OCI-LY7 (cell line): Measurements from ENCODE around the gene CNTNAP4. TPM values are rescaled to one million over a fixed set of nuclear protein-coding genes. Genes with fewer than 3 reads are reported as not detected.

Experiments used
- BruUV-seq: library from RNA; stranded (reverse); fragments of 400-500 nt; replicated peaks from 2 replicates; lab custom pipeline; 2021; lab: Mats Ljungman, UMichigan
- CTCF ChIA-PET: fragments of 300-600 bp; sonication (Branson Sonifier 250); formaldehyde crosslinking; loops from one replicate; lab custom pipeline; 2022; ENCODE audit warnings: antibody characterized with exemption; ENCODE audit not compliant: unreplicated experiment; lab: Charles Lee
- POLR2A ChIA-PET: fragments of 300-600 bp; sonication (Branson Sonifier 250); formaldehyde crosslinking; loops from one replicate; lab custom pipeline; 2022; ENCODE audit warnings: antibody characterized with exemption; lab: Charles Lee
- DNase-seq: peaks from one replicate; pipeline ENCODE4 v3.0.0-alpha.2; 2015; ENCODE audit warnings: low spot score
- H2AFZ ChIP-seq: fragments of 200-600 bp; sonication (generic), shearing (Covaris generic); 2 replicates; pipeline ENCODE4 v1.6.1; 2014; ENCODE audit warnings: mild to moderate bottlenecking, antibody characterized with exemption, low read length, moderate library complexity
- H3K27ac ChIP-seq: fragments of 200-600 bp; sonication (generic); 2 replicates; pipeline ENCODE4 v1.5.1; 2014; ENCODE audit warnings: mixed run types, low read depth, mild to moderate bottlenecking, moderate library complexity, low read length, inconsistent platforms; ENCODE audit not compliant: poor library complexity, severe bottlenecking
- H3K36me3 ChIP-seq: fragments of 200-600 bp; sonication (generic); 2 replicates; pipeline ENCODE4 v1.6.1; 2014; ENCODE audit warnings: mild to moderate bottlenecking, antibody characterized with exemption, low read length, moderate library complexity, mixed read lengths; ENCODE audit not compliant: insufficient read depth
- H3K4me1 ChIP-seq: fragments of 200-600 bp; sonication (generic); 2 replicates; pipeline ENCODE4 v1.5.1; 2014; ENCODE audit warnings: mild to moderate bottlenecking, low read length; ENCODE audit not compliant: insufficient read depth, poor library complexity, severe bottlenecking
- H3K4me2 ChIP-seq: fragments of 200-600 bp; sonication (generic); 2 replicates; pipeline ENCODE4 v1.6.1; 2014; ENCODE audit warnings: mild to moderate bottlenecking, low read length
- H3K4me3 ChIP-seq: fragments of 200-600 bp; sonication (generic); 2 replicates; pipeline ENCODE4 v1.5.1; 2014; ENCODE audit warnings: mild to moderate bottlenecking, low read depth, low read length; ENCODE audit not compliant: poor library complexity, severe bottlenecking
- H3K79me2 ChIP-seq: fragments of 200-600 bp; sonication (generic); 2 replicates; pipeline ENCODE4 v1.6.1; 2016; ENCODE audit warnings: low read depth, mild to moderate bottlenecking, low read length, moderate library complexity, mixed read lengths; ENCODE audit not compliant: insufficient read depth
- H3K9me2 ChIP-seq: fragments of 200-600 bp; sonication (generic); 2 replicates; pipeline ENCODE4 v1.6.1; 2016; ENCODE audit warnings: mild to moderate bottlenecking, low read length, mixed read lengths; ENCODE audit not compliant: insufficient read depth
- H3K9me3 ChIP-seq: fragments of 200-600 bp; sonication (generic); 2 replicates; pipeline ENCODE4 v1.6.1; 2014; ENCODE audit warnings: mild to moderate bottlenecking, mixed run types, low read length, mixed read lengths
- H4K20me1 ChIP-seq: fragments of 200-600 bp; sonication (generic); 2 replicates; pipeline ENCODE4 v1.6.1; 2014; ENCODE audit warnings: mild to moderate bottlenecking, antibody characterized with exemption, low read length, moderate library complexity, mixed read lengths; ENCODE audit not compliant: insufficient read depth
- EZH2phosphoT487 ChIP-seq: fragments of 200-600 bp; sonication (generic); IDR thresholded peaks from 2 replicates; pipeline ENCODE4 v1.6.1; 2018; ENCODE audit warnings: low read depth, borderline replicate concordance, mild to moderate bottlenecking, mixed run types, antibody characterized with exemption, low read length, moderate library complexity, mixed read lengths
- intact Hi-C: fragments of 100-400 bp; cut with micrococcal nuclease; formaldehyde crosslinking; loops from one replicate; pipeline ENCODE4 v1.10.0; 2022; ENCODE audit not compliant: unreplicated experiment
- total RNA-seq, 2 experiments: library from RNA; depleted of rRNA in 1 of 2; stranded (reverse); fragments of >200 nt in 1 of 2; shearing (Covaris generic) in 1 of 2; gene quantifications; 2 replicates each; pipeline ENCODE4 v1.2.3, GENCODE V29; 2014 to 2022
- TF ChIP-seq, protein P1 (sequence below): fragments of 200-600 bp; sonication (generic); conservative IDR thresholded peaks from 2 replicates; pipeline ENCODE4 v1.5.1; 2014; ENCODE audit warnings: mild to moderate bottlenecking, antibody characterized with exemption, low read length, moderate library complexity, mixed read lengths

The CNTNAP4 gene
- total RNA-seq, 2 experiments from 2014 or later = not detected

DNA sequence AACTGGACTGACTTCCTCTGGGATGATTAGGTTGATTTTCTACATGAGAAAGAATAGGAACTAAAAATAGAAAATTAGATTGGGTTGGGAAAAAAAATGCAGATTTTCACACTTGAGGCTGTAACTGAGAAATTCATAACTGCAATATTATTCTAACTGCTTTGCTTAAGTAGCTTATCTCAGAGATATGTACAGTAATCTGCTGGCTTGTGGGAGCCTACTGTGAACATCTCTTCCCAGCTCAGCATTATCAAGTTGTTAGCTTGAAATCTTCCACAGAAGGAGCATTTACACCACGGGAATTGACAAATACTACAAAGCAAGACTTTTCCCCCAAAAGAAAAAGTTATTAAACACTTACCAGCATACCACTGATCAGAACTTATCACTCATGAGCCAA, 58.9 kb downstream of the CNTNAP4 start:
- Histone ChIP-seq H3K27ac (no peak overlapping the region), H3K4me3 (no peak overlapping the region), H3K36me3 (no peaks in the 10 kb centered on the region), H3K4me2 (no peak overlapping the region), H2AFZ (no peak overlapping the region), H3K4me1 (peaks cover 12% of the 10 kb centered on the region), H3K9me2 (no peaks in the 10 kb centered on the region), H4K20me1 (no peaks in the 10 kb centered on the region), H3K79me2 (no peaks in the 10 kb centered on the region), H3K9me3 (peaks cover 6% of the 10 kb centered on the region; the same call in 1 of the 2 replicates)
- CTCF ChIA-PET = no interaction called here
- POLR2A ChIA-PET = no interaction called here
- BruUV-seq = no TSS peak
- TF ChIP-seq EZH2phosphoT487 = no peak
- TF ChIP-seq, protein P1, sequence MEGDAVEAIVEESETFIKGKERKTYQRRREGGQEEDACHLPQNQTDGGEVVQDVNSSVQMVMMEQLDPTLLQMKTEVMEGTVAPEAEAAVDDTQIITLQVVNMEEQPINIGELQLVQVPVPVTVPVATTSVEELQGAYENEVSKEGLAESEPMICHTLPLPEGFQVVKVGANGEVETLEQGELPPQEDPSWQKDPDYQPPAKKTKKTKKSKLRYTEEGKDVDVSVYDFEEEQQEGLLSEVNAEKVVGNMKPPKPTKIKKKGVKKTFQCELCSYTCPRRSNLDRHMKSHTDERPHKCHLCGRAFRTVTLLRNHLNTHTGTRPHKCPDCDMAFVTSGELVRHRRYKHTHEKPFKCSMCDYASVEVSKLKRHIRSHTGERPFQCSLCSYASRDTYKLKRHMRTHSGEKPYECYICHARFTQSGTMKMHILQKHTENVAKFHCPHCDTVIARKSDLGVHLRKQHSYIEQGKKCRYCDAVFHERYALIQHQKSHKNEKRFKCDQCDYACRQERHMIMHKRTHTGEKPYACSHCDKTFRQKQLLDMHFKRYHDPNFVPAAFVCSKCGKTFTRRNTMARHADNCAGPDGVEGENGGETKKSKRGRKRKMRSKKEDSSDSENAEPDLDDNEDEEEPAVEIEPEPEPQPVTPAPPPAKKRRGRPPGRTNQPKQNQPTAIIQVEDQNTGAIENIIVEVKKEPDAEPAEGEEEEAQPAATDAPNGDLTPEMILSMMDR = no peak
- intact Hi-C loops = no loop called here
- DNase-seq = no peak

DNA sequence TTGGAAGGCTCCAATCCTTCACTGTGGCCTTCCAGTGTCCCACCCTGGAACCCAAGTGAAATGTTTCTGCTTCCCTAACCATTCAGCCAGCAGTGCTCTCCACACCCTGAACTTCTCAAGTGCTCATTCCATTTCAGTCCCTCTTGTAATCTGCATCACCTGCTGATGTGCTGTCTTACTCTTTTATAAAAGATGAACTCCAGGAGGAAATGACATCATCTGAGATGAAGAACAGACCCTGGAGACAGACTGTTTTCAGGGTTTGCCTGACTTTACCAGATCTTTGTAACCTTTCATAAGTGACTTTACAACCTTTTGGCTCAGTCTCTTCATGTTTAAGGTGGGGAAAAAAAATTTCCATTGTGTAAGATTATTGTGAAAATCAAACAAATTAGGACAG, 61.3 kb downstream of the CNTNAP4 start:
- H3K9me3 ChIP-seq = 0 out of 2 replicates have a peak, but pooled peaks cover 6% of the 10 kb centered on the region
- intact Hi-C loops = no loop called here
- no peak overlapping the region for H3K27ac ChIP-seq
- H3K4me1 ChIP-seq = peaks cover 3% of the 10 kb centered on the region
- no peaks in the 10 kb centered on the region for H3K9me2 ChIP-seq
- H4K20me1 ChIP-seq = no peaks in the 10 kb centered on the region
- no TSS peak for BruUV-seq
- no peak for DNase-seq
- POLR2A ChIA-PET = interaction anchor here (1.5 kb wide), 1 partner anchor 9 kb away, joined by 4 read pairs; no protein-coding TSS in a partner anchor
- H2AFZ ChIP-seq = no peak overlapping the region
- H3K36me3 ChIP-seq = no peaks in the 10 kb centered on the region
- H3K79me2 ChIP-seq = no peaks in the 10 kb centered on the region
- CTCF ChIA-PET = no interaction called here
- no peak overlapping the region for H3K4me3 ChIP-seq
- no peak overlapping the region for H3K4me2 ChIP-seq
- TF ChIP-seq, protein P1 = no peak
- no peak for TF ChIP-seq EZH2phosphoT487

DNA sequence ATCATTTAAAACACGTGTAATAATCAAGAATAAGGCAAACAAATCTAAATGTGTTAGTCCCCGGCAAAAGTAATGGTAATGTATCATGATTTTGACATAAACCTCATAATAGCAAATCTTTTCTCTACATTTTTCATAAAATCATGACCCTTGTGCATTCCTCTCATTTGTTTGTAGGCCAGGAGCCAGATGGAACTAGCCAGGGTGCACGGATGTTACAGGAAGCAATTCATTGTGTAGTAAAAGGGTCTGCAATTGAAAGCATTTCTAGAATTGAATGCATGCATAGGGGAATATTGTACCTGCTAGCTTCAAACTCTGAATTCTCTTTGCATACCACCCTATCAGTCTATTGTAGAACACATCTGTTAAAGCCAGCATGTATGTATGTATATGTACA, 66.6 kb downstream of the CNTNAP4 start:
- BruUV-seq = no TSS peak
- TF ChIP-seq, protein P1 = no peak
- no peak for TF ChIP-seq EZH2phosphoT487
- no peaks in the 10 kb centered on the region for H4K20me1 ChIP-seq
- H3K4me3 ChIP-seq = no peak overlapping the region
- intact Hi-C loops = no loop called here
- H3K4me2 ChIP-seq = no peak overlapping the region
- no peaks in the 10 kb centered on the region for H3K79me2 ChIP-seq
- no peak overlapping the region for H3K27ac ChIP-seq
- ChIA-PET CTCF (no interaction called here), POLR2A (no interaction called here)
- no peaks in the 10 kb centered on the region for H3K9me3 ChIP-seq
- no peak for DNase-seq
- H2AFZ ChIP-seq = no peak overlapping the region
- no peaks in the 10 kb centered on the region for H3K36me3 ChIP-seq
- no peaks in the 10 kb centered on the region for H3K9me2 ChIP-seq
- H3K4me1 ChIP-seq = no peaks in the 10 kb centered on the region
